ENCODE results near the gene SLC29A3. TPM values are rescaled to one million over a fixed set of nuclear protein-coding genes. Genes with fewer than 3 reads are reported as not detected.

Gene SLC29A3
- total RNA-seq, 1 donor from 2014 or later: 1.7 TPM

- H3K4me3 ChIP-seq: no peak overlapping the region
- H3K36me3 ChIP-seq: no peaks in the 10 kb centered on the region
- no peak for TF ChIP-seq CTCF (IDR thresholded peaks at IDR 0.05; ENCODE audit: borderline replicate concordance)
- intact Hi-C loops (cut with micrococcal nuclease): no loop called here
- no peak overlapping the region for H3K27ac ChIP-seq (replicated peaks)
- H3K27me3 ChIP-seq (ENCODE audit: low read depth): no peaks in the 10 kb centered on the region
- no peak for DNase-seq
- H3K4me1 ChIP-seq: no peaks in the 10 kb centered on the region
- no peaks in the 10 kb centered on the region for H3K9me3 ChIP-seq (replicated peaks)
These were observed 26.0 kb downstream of the SLC29A3 start for GRCh38 chr10:71344993-71345480.

- intact Hi-C loops (cut with micrococcal nuclease): no loop called here
- DNase-seq: no peak
- H3K4me1 ChIP-seq: no peaks in the 10 kb centered on the region
- no peaks in the 10 kb centered on the region for H3K36me3 ChIP-seq
- no peaks in the 10 kb centered on the region for H3K9me3 ChIP-seq (replicated peaks)
- TF ChIP-seq CTCF (IDR thresholded peaks at IDR 0.05; ENCODE audit: borderline replicate concordance): no peak
- no peak overlapping the region for H3K27ac ChIP-seq (replicated peaks)
- H3K4me3 ChIP-seq: no peak overlapping the region
- H3K27me3 ChIP-seq (ENCODE audit: low read depth): no peaks in the 10 kb centered on the region
These were observed 26.6 kb downstream of the SLC29A3 start for GRCh38 chr10:71345694-71346093.

GRCh38 chr10:71346731-71347130 lies 27.7 kb downstream of the SLC29A3 start:
- no peak for TF ChIP-seq CTCF (IDR thresholded peaks at IDR 0.05; ENCODE audit: borderline replicate concordance)
- H3K27ac ChIP-seq (replicated peaks): no peak overlapping the region
- H3K9me3 ChIP-seq (replicated peaks): no peaks in the 10 kb centered on the region
- H3K4me3 ChIP-seq: no peak overlapping the region
- H3K27me3 ChIP-seq (ENCODE audit: low read depth): no peaks in the 10 kb centered on the region
- DNase-seq: no peak
- no peaks in the 10 kb centered on the region for H3K4me1 ChIP-seq
- intact Hi-C loops (cut with micrococcal nuclease): no loop called here
- no peaks in the 10 kb centered on the region for H3K36me3 ChIP-seq

- Histone ChIP-seq H3K27ac (replicated peaks) (no peak overlapping the region), H3K9me3 (replicated peaks) (no peaks in the 10 kb centered on the region), H3K36me3 (peaks cover 6% of the 10 kb centered on the region), H3K4me1 (no peaks in the 10 kb centered on the region), H3K4me3 (no peak overlapping the region), H3K27me3 (ENCODE audit: low read depth) (no peaks in the 10 kb centered on the region)
- intact Hi-C loops (cut with micrococcal nuclease): no loop called here
- no peak for DNase-seq
- TF ChIP-seq CTCF (IDR thresholded peaks at IDR 0.05; ENCODE audit: borderline replicate concordance): no peak
These were observed 28.7 kb downstream of the SLC29A3 start for GRCh38 chr10:71347587-71348395.

GRCh38 chr10:71348850-71349249 lies 29.8 kb downstream of the SLC29A3 start:
- intact Hi-C loops (cut with micrococcal nuclease): no loop called here
- no peaks in the 10 kb centered on the region for H3K27me3 ChIP-seq (ENCODE audit: low read depth)
- no peak overlapping the region for H3K4me3 ChIP-seq
- H3K4me1 ChIP-seq: no peaks in the 10 kb centered on the region
- H3K9me3 ChIP-seq (replicated peaks): no peaks in the 10 kb centered on the region
- no peak for DNase-seq
- no peak overlapping the region for H3K27ac ChIP-seq (replicated peaks)
- peaks cover 6% of the 10 kb centered on the region for H3K36me3 ChIP-seq
- TF ChIP-seq CTCF (IDR thresholded peaks at IDR 0.05; ENCODE audit: borderline replicate concordance): no peak

Data from left ventricle myocardium inferior (tissue), 1 donor.